ENCODE results near the gene GPX7.

The GPX7 gene

GRCh38 chr1:52627028-52627427 lies 24.9 kb downstream of the GPX7 start:
- no peak overlapping the region for H2AFZ ChIP-seq (ENCODE audit: low read depth, low read length)
- no peak overlapping the region for H4K8ac ChIP-seq (ENCODE audit: low read length)
- no peak overlapping the region for H3K4me3 ChIP-seq (ENCODE audit: insufficient read depth in 1 of 2, low read depth in 1 of 2, low read length in 2 of 2)
- DNase-seq = no peak
- H3K36me3 ChIP-seq (ENCODE audit: control insufficient read depth in 1 of 2, insufficient read depth in 2 of 2, low read depth in 1 of 2, low read length in 2 of 2) = no peaks in the 10 kb centered on the region
- H2AK5ac ChIP-seq (ENCODE audit: low read length, severe bottlenecking) = no peak overlapping the region
- H2BK12ac ChIP-seq (ENCODE audit: low read length in 2 of 2) = no peak overlapping the region
- no peak overlapping the region for H3K4ac ChIP-seq (ENCODE audit: low read depth in 1 of 2, low read length in 2 of 2)
- H3K4me1 ChIP-seq (ENCODE audit: control insufficient read depth, insufficient read depth, low read depth, low read length) = peaks cover 4% of the 10 kb centered on the region
- no peaks in the 10 kb centered on the region for H3K79me1 ChIP-seq (replicated peaks; ENCODE audit: low read length, poor library complexity, severe bottlenecking)
- H2BK120ac ChIP-seq (ENCODE audit: low read depth, low read length) = no peak overlapping the region
- no peak overlapping the region for H4K91ac ChIP-seq (ENCODE audit: low read length)
- H2BK5ac ChIP-seq (ENCODE audit: low read depth, low read length, poor library complexity, severe bottlenecking) = no peak overlapping the region
- no peak overlapping the region for H3K18ac ChIP-seq (ENCODE audit: low read depth in 1 of 2, low read length in 2 of 2)
- peaks cover 8% of the 10 kb centered on the region for H3K9me3 ChIP-seq (ENCODE audit: control insufficient read depth, low read length)
- WGBS = 100% methylated on average over 1 of the region's 2 CpGs
- H3K14ac ChIP-seq (ENCODE audit: low read length in 2 of 2) = no peak overlapping the region
- H2BK15ac ChIP-seq (ENCODE audit: low read depth, poor library complexity, severe bottlenecking) = no peak overlapping the region
- no peak overlapping the region for H3K27ac ChIP-seq (ENCODE audit: low read length, poor library complexity, severe bottlenecking)
- no peak overlapping the region for H3K23ac ChIP-seq (ENCODE audit: low read length in 2 of 2)
- H3K27me3 ChIP-seq (ENCODE audit: control insufficient read depth in 1 of 2, insufficient read depth in 1 of 2, low read length in 2 of 2) = peaks cover 10 to 18% of the 10 kb centered on the region in 2 experiments
- no peak overlapping the region for H3K9ac ChIP-seq (ENCODE audit: low read length)
- no peak overlapping the region for H3K4me2 ChIP-seq (ENCODE audit: low read length, poor library complexity, severe bottlenecking)

DNA sequence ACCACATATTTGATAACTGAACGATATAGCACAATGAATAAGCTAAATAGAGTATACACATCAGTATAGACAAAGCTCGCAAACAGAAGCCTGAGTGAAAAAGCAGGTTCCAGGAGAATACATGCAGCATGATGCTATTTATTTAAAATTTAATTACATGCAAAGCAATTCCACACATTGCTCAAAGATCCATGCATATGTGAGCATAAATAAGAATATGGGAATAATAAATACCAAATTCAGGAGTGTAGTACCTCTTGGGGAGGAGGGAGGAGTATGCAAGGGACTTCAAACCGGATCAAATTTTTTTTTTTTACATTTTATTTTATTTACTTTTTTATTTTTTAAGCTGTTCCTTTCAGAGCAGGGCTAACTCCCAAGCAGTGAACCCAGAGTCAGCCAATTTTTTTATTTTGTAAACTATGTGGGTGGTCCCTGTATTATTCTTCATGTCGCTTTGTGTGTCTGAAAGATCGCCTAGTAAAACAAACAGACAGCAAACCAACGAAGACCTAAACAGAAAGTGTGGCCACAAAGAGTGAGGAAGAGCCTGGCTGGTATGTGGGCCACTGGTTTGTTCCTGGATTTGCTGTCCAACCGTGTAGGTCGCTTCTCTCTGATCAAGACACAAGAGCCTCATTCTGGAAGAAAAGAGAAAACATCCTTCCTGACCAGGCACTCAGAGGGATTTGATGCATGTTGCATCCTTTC lies 26.6 kb downstream of the GPX7 start:
- no peaks in the 10 kb centered on the region for H3K79me1 ChIP-seq (replicated peaks; ENCODE audit: low read length, poor library complexity, severe bottlenecking)
- peaks cover 13% of the 10 kb centered on the region for H3K4me1 ChIP-seq (ENCODE audit: control insufficient read depth, insufficient read depth, low read depth, low read length)
- DNase-seq = no peak
- H2BK5ac ChIP-seq (ENCODE audit: low read depth, low read length, poor library complexity, severe bottlenecking) = no peak overlapping the region
- no peaks in the 10 kb centered on the region for H3K36me3 ChIP-seq (ENCODE audit: control insufficient read depth in 1 of 2, insufficient read depth in 2 of 2, low read depth in 1 of 2, low read length in 2 of 2)
- H2BK15ac ChIP-seq (ENCODE audit: low read depth, poor library complexity, severe bottlenecking) = no peak overlapping the region
- H3K4ac ChIP-seq (ENCODE audit: low read depth in 1 of 2, low read length in 2 of 2) = no peak overlapping the region
- H2AK5ac ChIP-seq (ENCODE audit: low read length, severe bottlenecking) = no peak overlapping the region
- 70% methylated on average over 5 of the region's 8 CpGs for WGBS
- no peak overlapping the region for H4K91ac ChIP-seq (ENCODE audit: low read length)
- H3K18ac ChIP-seq (ENCODE audit: low read depth in 1 of 2, low read length in 2 of 2) = no peak overlapping the region
- H2BK12ac ChIP-seq (ENCODE audit: low read length in 2 of 2) = no peak overlapping the region
- H3K9me3 ChIP-seq (ENCODE audit: control insufficient read depth, low read length) = peaks cover 3% of the 10 kb centered on the region
- no peak overlapping the region for H3K4me3 ChIP-seq (ENCODE audit: insufficient read depth in 1 of 2, low read depth in 1 of 2, low read length in 2 of 2)
- H2BK120ac ChIP-seq (ENCODE audit: low read depth, low read length) = no peak overlapping the region
- no peak overlapping the region for H3K23ac ChIP-seq (ENCODE audit: low read length in 2 of 2)
- H3K9ac ChIP-seq (ENCODE audit: low read length) = no peak overlapping the region
- H2AFZ ChIP-seq (ENCODE audit: low read depth, low read length) = no peak overlapping the region
- H3K27me3 ChIP-seq (ENCODE audit: control insufficient read depth in 1 of 2, insufficient read depth in 1 of 2, low read length in 2 of 2) = peaks cover 22 to 33% of the 10 kb centered on the region in 2 experiments
- H3K27ac ChIP-seq (ENCODE audit: low read length, poor library complexity, severe bottlenecking) = no peak overlapping the region
- H4K8ac ChIP-seq (ENCODE audit: low read length) = no peak overlapping the region
- no peak overlapping the region for H3K4me2 ChIP-seq (ENCODE audit: low read length, poor library complexity, severe bottlenecking)
- H3K14ac ChIP-seq (ENCODE audit: low read length in 2 of 2) = no peak overlapping the region

- no peak overlapping the region for H3K4me2 ChIP-seq (ENCODE audit: low read length, poor library complexity, severe bottlenecking)
- peaks cover 27 to 39% of the 10 kb centered on the region in 2 experiments for H3K27me3 ChIP-seq (ENCODE audit: control insufficient read depth in 1 of 2, insufficient read depth in 1 of 2, low read length in 2 of 2)
- no peak for DNase-seq
- H4K91ac ChIP-seq (ENCODE audit: low read length) = no peak overlapping the region
- no peak overlapping the region for H3K4ac ChIP-seq (ENCODE audit: low read depth in 1 of 2, low read length in 2 of 2)
- no peaks in the 10 kb centered on the region for H3K79me1 ChIP-seq (replicated peaks; ENCODE audit: low read length, poor library complexity, severe bottlenecking)
- H2AFZ ChIP-seq (ENCODE audit: low read depth, low read length) = no peak overlapping the region
- no peaks in the 10 kb centered on the region for H3K9me3 ChIP-seq (ENCODE audit: control insufficient read depth, low read length)
- H3K9ac ChIP-seq (ENCODE audit: low read length) = no peak overlapping the region
- H2AK5ac ChIP-seq (ENCODE audit: low read length, severe bottlenecking) = no peak overlapping the region
- H2BK12ac ChIP-seq (ENCODE audit: low read length in 2 of 2) = no peak overlapping the region
- H3K27ac ChIP-seq (ENCODE audit: low read length, poor library complexity, severe bottlenecking) = no peak overlapping the region
- no peak overlapping the region for H3K4me3 ChIP-seq (ENCODE audit: insufficient read depth in 1 of 2, low read depth in 1 of 2, low read length in 2 of 2)
- H2BK120ac ChIP-seq (ENCODE audit: low read depth, low read length) = no peak overlapping the region
- H4K8ac ChIP-seq (ENCODE audit: low read length) = no peak overlapping the region
- H3K18ac ChIP-seq (ENCODE audit: low read depth in 1 of 2, low read length in 2 of 2) = no peak overlapping the region
- H2BK15ac ChIP-seq (ENCODE audit: low read depth, poor library complexity, severe bottlenecking) = no peak overlapping the region
- no peak overlapping the region for H3K14ac ChIP-seq (ENCODE audit: low read length in 2 of 2)
- 54% methylated on average over 7 of the region's 7 CpGs for WGBS
- H3K23ac ChIP-seq (ENCODE audit: low read length in 2 of 2) = no peak overlapping the region
- peaks cover 13% of the 10 kb centered on the region for H3K4me1 ChIP-seq (ENCODE audit: control insufficient read depth, insufficient read depth, low read depth, low read length)
- no peaks in the 10 kb centered on the region for H3K36me3 ChIP-seq (ENCODE audit: control insufficient read depth in 1 of 2, insufficient read depth in 2 of 2, low read depth in 1 of 2, low read length in 2 of 2)
- H2BK5ac ChIP-seq (ENCODE audit: low read depth, low read length, poor library complexity, severe bottlenecking) = no peak overlapping the region
Observed at GRCh38 chr1:52629325-52629643, 27.1 kb downstream of the GPX7 start.

GRCh38 chr1:52629667-52630066 lies 27.5 kb downstream of the GPX7 start:
- Histone ChIP-seq H3K4me2 (ENCODE audit: low read length, poor library complexity, severe bottlenecking) (no peak overlapping the region), H4K8ac (ENCODE audit: low read length) (no peak overlapping the region), H3K36me3 (ENCODE audit: control insufficient read depth in 1 of 2, insufficient read depth in 2 of 2, low read depth in 1 of 2, low read length in 2 of 2) (no peaks in the 10 kb centered on the region), H2BK120ac (ENCODE audit: low read depth, low read length) (no peak overlapping the region), H3K9ac (ENCODE audit: low read length) (no peak overlapping the region), H2BK12ac (ENCODE audit: low read length in 2 of 2) (no peak overlapping the region), H3K4me1 (ENCODE audit: control insufficient read depth, insufficient read depth, low read depth, low read length) (peaks cover 13% of the 10 kb centered on the region), H3K79me1 (replicated peaks; ENCODE audit: low read length, poor library complexity, severe bottlenecking) (no peaks in the 10 kb centered on the region), H2AFZ (ENCODE audit: low read depth, low read length) (no peak overlapping the region), H3K27ac (ENCODE audit: low read length, poor library complexity, severe bottlenecking) (no peak overlapping the region), H3K27me3 (ENCODE audit: control insufficient read depth in 1 of 2, insufficient read depth in 1 of 2, low read length in 2 of 2) (peaks cover 30 to 42% of the 10 kb centered on the region in 2 experiments), H2BK15ac (ENCODE audit: low read depth, poor library complexity, severe bottlenecking) (no peak overlapping the region), H3K23ac (ENCODE audit: low read length in 2 of 2) (no peak overlapping the region), H3K4me3 (ENCODE audit: insufficient read depth in 1 of 2, low read depth in 1 of 2, low read length in 2 of 2) (no peak overlapping the region), H2BK5ac (ENCODE audit: low read depth, low read length, poor library complexity, severe bottlenecking) (no peak overlapping the region), H3K9me3 (ENCODE audit: control insufficient read depth, low read length) (no peaks in the 10 kb centered on the region), H4K91ac (ENCODE audit: low read length) (no peak overlapping the region), H3K18ac (ENCODE audit: low read depth in 1 of 2, low read length in 2 of 2) (no peak overlapping the region), H3K14ac (ENCODE audit: low read length in 2 of 2) (no peak overlapping the region), H2AK5ac (ENCODE audit: low read length, severe bottlenecking) (no peak overlapping the region), H3K4ac (ENCODE audit: low read depth in 1 of 2, low read length in 2 of 2) (no peak overlapping the region)
- no peak for DNase-seq
- 88% methylated on average over 1 of the region's 2 CpGs for WGBS
